Hepatocyte (in vitro differentiated cells): ENCODE results near the gene FGL2.
"Not testable (repeated sequence)": the region's sequence is repeated elsewhere in the genome, so short reads cannot be mapped to it uniquely, and the experiment has no call there.

Experiments used
- CTCF ChIP-seq: fragments of 200-600 bp; sonication (generic); IDR thresholded peaks from 2 replicates; pipeline ENCODE4 v1.5.1; 2016; ENCODE audit warnings: antibody characterized with exemption, mild to moderate bottlenecking; ENCODE audit not compliant: poor library complexity
- EZH2 ChIP-seq: fragments of 200-600 bp; sonication (generic); IDR thresholded peaks from 2 replicates; pipeline ENCODE4 v1.6.1; 2016; ENCODE audit warnings: antibody characterized with exemption, mild to moderate bottlenecking, borderline replicate concordance
- EZH2phosphoT487 ChIP-seq: fragments of 200-600 bp; sonication (generic); IDR thresholded peaks from one replicate; pipeline ENCODE4 v1.6.1; 2018; ENCODE audit warnings: antibody characterized with exemption, mild to moderate bottlenecking, low read depth, moderate library complexity; ENCODE audit not compliant: unreplicated experiment, severe bottlenecking

- not testable (repeated sequence) for TF ChIP-seq EZH2phosphoT487, CTCF, EZH2
Measured at GRCh38 chr7:77157034-77157433, 42.6 kb downstream of the FGL2 start.
